GM19099 (cell line): ENCODE data around the gene STAT1.

ENCODE experiments used
- POLR2A ChIP-seq: IDR thresholded peaks from 3 replicates; pipeline ENCODE4 v1.6.1; 2011; ENCODE audit warnings: low read depth; ENCODE audit not compliant: insufficient read length; ENCODE audit errors: extremely low read depth

STAT1 gene

GRCh38 chr2:190935054-190935453 is 78.9 kb downstream of the STAT1 start:
- no peak for TF ChIP-seq POLR2A

- TF ChIP-seq POLR2A: no peak
Observed at GRCh38 chr2:190933361-190933760, 80.6 kb downstream of the STAT1 start.

DNA sequence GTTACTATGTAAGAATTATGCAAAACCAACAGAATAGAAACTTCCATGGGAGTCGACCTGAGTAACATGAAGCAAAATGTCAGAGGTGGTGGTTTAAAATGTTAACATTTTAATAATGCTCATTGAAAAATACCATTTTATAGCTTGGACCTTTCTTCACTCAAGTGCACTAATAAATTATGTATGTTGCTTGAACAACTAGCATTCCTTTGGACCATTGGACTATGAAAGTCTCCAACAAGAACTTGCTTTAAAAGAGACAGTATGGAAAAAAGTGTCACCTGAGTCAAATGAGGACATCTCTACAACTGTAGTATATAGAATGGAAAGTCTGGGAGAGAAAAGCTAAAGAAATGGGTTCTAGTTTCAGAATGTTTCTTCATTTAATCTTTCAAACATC is 81.5 kb downstream of the STAT1 start:
- TF ChIP-seq POLR2A: no peak

DNA sequence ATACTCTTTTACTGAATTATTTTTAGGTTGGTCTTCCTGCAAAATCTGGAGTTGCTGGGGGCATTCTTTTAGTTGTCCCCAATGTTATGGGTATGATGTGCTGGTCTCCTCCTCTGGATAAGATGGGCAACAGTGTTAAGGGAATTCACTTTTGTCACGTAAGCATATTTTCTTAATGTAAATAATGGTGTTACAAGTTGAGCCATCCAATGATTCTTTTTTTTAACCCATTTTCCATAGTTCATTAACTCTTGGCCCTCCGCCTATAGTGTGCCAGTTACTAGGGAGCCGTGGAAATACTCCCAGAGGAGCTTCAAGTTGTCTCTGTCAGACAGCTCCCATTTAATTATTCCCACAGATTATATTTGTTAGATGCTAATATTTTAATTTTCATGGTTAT is 83.6 kb downstream of the STAT1 start:
- no peak for TF ChIP-seq POLR2A

DNA sequence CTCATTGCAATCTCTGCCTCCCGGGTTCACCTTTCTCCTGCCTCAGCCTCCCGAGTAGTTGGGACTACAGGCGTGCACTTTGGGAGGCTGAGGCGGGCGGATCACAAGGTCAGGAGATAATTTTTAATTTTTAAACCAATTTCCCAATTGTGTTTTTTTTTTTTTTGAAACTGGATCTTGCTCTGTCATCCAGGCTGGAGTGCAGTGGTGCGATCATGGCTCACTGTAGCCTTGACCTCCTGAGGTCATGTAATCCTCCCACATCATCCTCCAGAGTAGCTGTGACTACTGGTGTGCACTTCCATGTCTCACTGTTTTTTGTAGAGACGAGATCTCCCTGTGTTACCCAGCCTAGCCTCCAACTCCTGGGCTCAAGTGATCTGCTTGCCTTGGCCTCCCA is 84.1 kb downstream of the STAT1 start:
- TF ChIP-seq POLR2A: no peak

DNA sequence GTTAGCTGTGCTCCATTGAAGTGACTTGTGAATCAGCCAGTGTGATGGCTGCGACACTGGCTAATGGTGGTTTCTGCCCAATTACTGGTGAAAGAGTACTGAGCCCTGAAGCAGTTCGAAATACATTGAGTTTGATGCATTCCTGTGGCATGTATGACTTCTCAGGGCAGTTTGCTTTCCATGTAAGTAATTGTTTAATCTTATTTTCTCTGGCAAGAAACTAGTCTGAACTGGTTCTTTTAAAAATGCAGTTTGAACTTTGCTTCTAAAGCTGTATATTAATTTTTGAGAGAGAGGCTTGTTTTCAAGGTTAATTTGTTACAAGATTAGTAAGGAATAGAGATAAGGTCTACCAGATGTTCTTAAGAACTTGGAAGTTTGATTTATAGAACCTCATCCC is 86.7 kb downstream of the STAT1 start:
- TF ChIP-seq POLR2A: no peak

DNA sequence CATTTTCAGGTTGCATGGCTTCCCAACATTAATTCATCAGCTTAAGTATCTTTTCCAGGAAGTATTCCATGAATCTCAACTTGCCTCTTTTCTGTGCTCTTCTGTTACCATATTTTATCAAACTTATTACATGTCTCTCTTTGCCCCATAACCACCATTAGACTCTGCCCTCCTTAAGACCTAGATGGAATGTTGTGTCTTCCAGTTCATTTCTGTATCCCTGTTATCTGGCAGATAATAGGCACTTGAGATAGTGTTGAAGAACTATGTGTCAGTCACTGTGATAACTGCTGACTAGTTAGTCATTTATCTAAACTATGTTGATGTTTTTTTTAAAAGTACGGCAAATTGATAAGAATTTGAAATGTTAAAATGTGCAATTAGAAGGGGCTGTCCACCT is 91.6 kb downstream of the STAT1 start:
- no peak for TF ChIP-seq POLR2A

GRCh38 chr2:190920085-190920484 is 93.9 kb downstream of the STAT1 start:
- no peak for TF ChIP-seq POLR2A
